HCT116 (cell line): Measurements from ENCODE around the gene PHKB. TPM values are rescaled to one million over a fixed set of nuclear protein-coding genes. Genes with fewer than 3 reads are reported as not detected.

Source experiments
- ATAC-seq: fragments of 200-7000 bp; cut with Tn5 transposase; 2 replicates; pipeline ENCODE4 v1.9.1; 2020; ENCODE audit warnings: mild to moderate bottlenecking, moderate library complexity
- BruUV-seq: library from RNA; stranded (reverse); fragments of 400-500 nt; replicated peaks from 2 replicates; lab custom pipeline; 2021; lab: Mats Ljungman, UMichigan
- CTCF ChIA-PET: fragments of 300-600 bp; sonication (Branson Sonifier 250); formaldehyde crosslinking; loops from one replicate; lab custom pipeline; 2021; ENCODE audit warnings: antibody characterized with exemption; lab: Charles Lee
- POLR2A ChIA-PET: fragments of 300-600, 350-600 bp; sonication (Branson Sonifier 250); formaldehyde crosslinking; loops from one replicate; lab custom pipeline; 2021; ENCODE audit warnings: antibody characterized with exemption; lab: Charles Lee
- RAD21 ChIA-PET, 2 experiments: fragments of 300-600 bp; sonication (Branson Sonifier 250); formaldehyde crosslinking; loops; one replicate each; lab custom pipeline; 2023; ENCODE audit warnings: low total read pairs in 2 of 2; ENCODE audit not compliant: uncharacterized antibody in 2 of 2, unreplicated experiment in 2 of 2, low non-redundant PET in 1 of 2; lab: Charles Lee
- DNase-seq: peaks from one replicate; pipeline ENCODE4 v3.0.0-alpha.2; 2010; ENCODE audit warnings: low read depth, low spot score
- H2AFZ ChIP-seq: fragments of 200-600 bp; shearing (Covaris generic), sonication (generic); 2 replicates; pipeline ENCODE4 v1.6.1; 2017; ENCODE audit warnings: low read depth, mixed run types, mixed read lengths, antibody characterized with exemption, low read length; ENCODE audit not compliant: poor library complexity, severe bottlenecking
- H3K27ac ChIP-seq: 2 replicates; pipeline ENCODE4 v1.5.1; 2012; ENCODE audit warnings: low read depth, low read length
- H3K27me3 ChIP-seq: fragments of 200-600 bp; sonication (generic); 2 replicates; pipeline ENCODE4 v1.6.1; 2016; ENCODE audit warnings: mixed run types, low read length, mixed read lengths; ENCODE audit not compliant: insufficient read depth
- H3K36me3 ChIP-seq, 2 experiments: fragments of 200-500 bp in 1 of 2; fragments of 200-600 bp in 1 of 2; sonication (Bioruptor generic) in 1 of 2; sonication (generic) in 1 of 2; 2 replicates each; pipeline versions ENCODE4 v1.5.1 to v1.6.1; 2014 to 2016; ENCODE audit warnings: low read length in 2 of 2, inconsistent platforms in 1 of 2, mixed read lengths in 1 of 2, mixed run types in 1 of 2; ENCODE audit not compliant: insufficient read depth in 2 of 2, control insufficient read depth in 1 of 2
- H3K4me1 ChIP-seq, 2 experiments: fragments of 200-600 bp in 1 of 2; sonication (generic) in 1 of 2; 2 replicates each; pipeline versions ENCODE4 v1.5.1 to v1.6.1; 2012 to 2017; ENCODE audit warnings: low read length in 2 of 2, inconsistent platforms in 1 of 2, mild to moderate bottlenecking in 1 of 2, mixed read lengths in 1 of 2, mixed run types in 1 of 2, moderate library complexity in 1 of 2; ENCODE audit not compliant: insufficient read depth in 2 of 2, control insufficient read depth in 1 of 2
- H3K4me2 ChIP-seq: fragments of 200-600 bp; sonication (generic); 2 replicates; pipeline ENCODE4 v1.6.1; 2017; ENCODE audit warnings: mixed run types, low read length, mixed read lengths
- H3K4me3 ChIP-seq, 2 experiments: fragments of 200-600 bp in 1 of 2; sonication (generic) in 1 of 2; replicated peaks in 1 of 2; 2 replicates each; pipeline ENCODE4 v1.5.1; 2011 to 2016; ENCODE audit warnings: low read length in 2 of 2, control low read depth in 1 of 2, low read depth in 1 of 2, mild to moderate bottlenecking in 1 of 2, mixed read lengths in 1 of 2, mixed run types in 1 of 2
- H3K79me2 ChIP-seq: fragments of 200-600 bp; sonication (generic); 2 replicates; pipeline ENCODE4 v1.6.1; 2017; ENCODE audit warnings: mild to moderate bottlenecking, mixed run types, low read length, moderate library complexity, mixed read lengths; ENCODE audit not compliant: insufficient read depth
- H3K9ac ChIP-seq: fragments of 200-600 bp; sonication (generic); 2 replicates; pipeline ENCODE4 v1.6.1; 2016; ENCODE audit warnings: low read length, mixed read lengths
- H3K9me2 ChIP-seq: fragments of 200-600 bp; sonication (generic), shearing (Covaris generic); 2 replicates; pipeline ENCODE4 v1.6.1; 2017; ENCODE audit warnings: mixed run types, mild to moderate bottlenecking, moderate library complexity; ENCODE audit not compliant: insufficient read depth
- H3K9me3 ChIP-seq, 2 experiments: fragments of 200-500 bp in 1 of 2; fragments of 200-600 bp in 1 of 2; sonication (Bioruptor generic) in 1 of 2; sonication (generic) in 1 of 2; 2 replicates each; pipeline ENCODE4 v1.6.1; 2014 to 2017; ENCODE audit warnings: low read length in 2 of 2, mixed read lengths in 2 of 2, inconsistent platforms in 1 of 2, low read depth in 1 of 2, mild to moderate bottlenecking in 1 of 2, mixed run types in 1 of 2, moderate library complexity in 1 of 2; ENCODE audit not compliant: control insufficient read depth in 1 of 2, insufficient read depth in 1 of 2
- H4K20me1 ChIP-seq: fragments of 200-600 bp; sonication (generic), shearing (Covaris generic); 2 replicates; pipeline ENCODE4 v1.6.1; 2017; ENCODE audit warnings: mixed run types, mild to moderate bottlenecking, moderate library complexity; ENCODE audit not compliant: insufficient read depth
- ATF3 ChIP-seq: IDR thresholded peaks from 2 replicates; pipeline ENCODE4 v1.6.1; 2012
- CEBPB ChIP-seq: IDR thresholded peaks from 2 replicates; pipeline ENCODE4 v1.6.1; 2012; ENCODE audit warnings: low read depth
- CTCF ChIP-seq, 3 experiments: fragments of 200-600 bp in 1 of 3; sonication (generic) in 1 of 3; IDR thresholded peaks in 2 of 3; conservative IDR thresholded peaks in 1 of 3; 2 replicates each; pipeline ENCODE4 v1.5.1; 2012 to 2017; ENCODE audit warnings: low read depth in 2 of 3, low read length in 2 of 3, antibody characterized with exemption in 1 of 3, borderline replicate concordance in 1 of 3, control low read depth in 1 of 3, mild to moderate bottlenecking in 1 of 3, mixed read lengths in 1 of 3, mixed run types in 1 of 3, moderate library complexity in 1 of 3; ENCODE audit not compliant: insufficient read depth in 1 of 3
- EGR1 ChIP-seq: IDR thresholded peaks from 2 replicates; pipeline ENCODE4 v1.6.1; 2012; ENCODE audit warnings: low read depth
- ELF1 ChIP-seq: IDR thresholded peaks from 2 replicates; pipeline ENCODE4 v1.6.1; 2012; ENCODE audit warnings: low read depth, borderline replicate concordance
- EZH2 ChIP-seq: fragments of 200-600 bp; sonication (generic); IDR thresholded peaks from 2 replicates; pipeline ENCODE4 v1.6.1; 2017; ENCODE audit warnings: antibody characterized with exemption, mixed run types
- EZH2phosphoT487 ChIP-seq: fragments of 200-600 bp; IDR thresholded peaks from 2 replicates; pipeline ENCODE4 v1.6.1; 2018; ENCODE audit warnings: antibody characterized with exemption, borderline replicate concordance
- JUND ChIP-seq: IDR thresholded peaks from 2 replicates; pipeline ENCODE4 v1.6.1; 2012
- POLR2AphosphoS5 ChIP-seq: IDR thresholded peaks from 2 replicates; pipeline ENCODE4 v1.6.1; 2011; ENCODE audit warnings: mild to moderate bottlenecking, low read depth, low read length, moderate library complexity
- REST ChIP-seq: IDR thresholded peaks from 2 replicates; pipeline ENCODE4 v1.6.1; 2012; ENCODE audit warnings: low read depth
- SIN3A ChIP-seq: IDR thresholded peaks from 2 replicates; pipeline ENCODE4 v1.6.1; 2012; ENCODE audit warnings: low read depth
- SP1 ChIP-seq: IDR thresholded peaks from 2 replicates; pipeline ENCODE4 v1.6.1; 2012; ENCODE audit warnings: low read depth
- SRF ChIP-seq: IDR thresholded peaks from 2 replicates; pipeline ENCODE4 v1.6.1; 2012; ENCODE audit warnings: low read depth
- TCF7L2 ChIP-seq: IDR thresholded peaks from 2 replicates; pipeline ENCODE4 v1.7.0; 2011; ENCODE audit warnings: borderline replicate concordance, inconsistent platforms; ENCODE audit not compliant: insufficient read depth, insufficient read length; ENCODE audit errors: extremely low read depth
- YY1 ChIP-seq: IDR thresholded peaks from 2 replicates; pipeline ENCODE4 v1.6.1; 2011; ENCODE audit warnings: low read length, low read depth, moderate library complexity, mild to moderate bottlenecking; ENCODE audit not compliant: insufficient replicate concordance; ENCODE audit errors: extremely low read depth
- ZBTB33 ChIP-seq: IDR thresholded peaks from 2 replicates; pipeline ENCODE4 v1.6.1; 2011; ENCODE audit warnings: mild to moderate bottlenecking, low read length, moderate library complexity; ENCODE audit not compliant: insufficient replicate concordance; ENCODE audit errors: extremely low read depth
- ZFX ChIP-seq: fragments of 450-650 bp; IDR thresholded peaks from 2 replicates; pipeline ENCODE4 v1.6.1; 2017
- ZNF274 ChIP-seq: fragments of 200-500 bp; sonication (Bioruptor generic); IDR thresholded peaks from 2 replicates; pipeline ENCODE4 v1.6.1; 2014; ENCODE audit warnings: mild to moderate bottlenecking, low read depth, low read length, inconsistent platforms
- intact Hi-C: fragments of 100-400 bp; cut with micrococcal nuclease; formaldehyde crosslinking; loops from 2 replicates; pipeline ENCODE4 v1.10.0; 2022
- total RNA-seq: library from RNA; stranded (reverse); gene quantifications from one replicate; pipeline ENCODE4 v1.2.1, GENCODE V29; 2021; ENCODE audit not compliant: unreplicated experiment

Gene PHKB
- total RNA-seq, 1 experiment from 2014 or later, result 30.5 TPM

GRCh38 chr16:47728205-47728604 is 267.1 kb downstream of the PHKB start:
- no peak for DNase-seq
- POLR2A ChIA-PET, result no interaction called here
- Histone ChIP-seq H3K9me3 (no peaks in the 10 kb centered on the region), H2AFZ (no peak overlapping the region), H3K9ac (no peak overlapping the region), H3K4me2 (no peak overlapping the region), H3K9me2 (no peaks in the 10 kb centered on the region), H3K4me3 (no peak overlapping the region), H3K79me2 (no peaks in the 10 kb centered on the region), H3K27ac (no peak overlapping the region), H3K4me1 (peaks cover 8 to 13% of the 10 kb centered on the region in 2 experiments), H3K36me3 (no peaks in the 10 kb centered on the region), H4K20me1 (no peaks in the 10 kb centered on the region), H3K27me3 (0 out of 2 replicates have a peak, but pooled peaks cover 7% of the 10 kb centered on the region)
- CTCF ChIA-PET, result no interaction called here
- intact Hi-C loops, result no loop called here
- TF ChIP-seq REST (no peak), EZH2phosphoT487 (no peak), EGR1 (no peak), JUND (no peak), POLR2AphosphoS5 (no peak), SP1 (no peak), ZFX (no peak), ATF3 (no peak), ZNF274 (no peak), SIN3A (no peak), CEBPB (no peak), CTCF (IDR thresholded peaks at IDR 0.05 in 2 of 3, conservative IDR thresholded peaks at IDR 0.05 in 1 of 3; ENCODE audit: borderline replicate concordance in 1 of 3, insufficient read depth in 1 of 3, low read depth in 2 of 3, low read length in 2 of 3) (no peak), YY1 (no peak), TCF7L2 (no peak), EZH2 (no peak), ELF1 (no peak), ZBTB33 (no peak), SRF (no peak)
- ATAC-seq, result no peak
- RAD21 ChIA-PET, result no interaction called here
- no TSS peak for BruUV-seq
